Measurements from ENCODE around the gene NMNAT2. TPM values are rescaled to one million over a fixed set of nuclear protein-coding genes. Genes with fewer than 3 reads are reported as not detected.

Gene NMNAT2
- total RNA-seq, 1 donor from 2014 or later = 0.49 TPM

DNA sequence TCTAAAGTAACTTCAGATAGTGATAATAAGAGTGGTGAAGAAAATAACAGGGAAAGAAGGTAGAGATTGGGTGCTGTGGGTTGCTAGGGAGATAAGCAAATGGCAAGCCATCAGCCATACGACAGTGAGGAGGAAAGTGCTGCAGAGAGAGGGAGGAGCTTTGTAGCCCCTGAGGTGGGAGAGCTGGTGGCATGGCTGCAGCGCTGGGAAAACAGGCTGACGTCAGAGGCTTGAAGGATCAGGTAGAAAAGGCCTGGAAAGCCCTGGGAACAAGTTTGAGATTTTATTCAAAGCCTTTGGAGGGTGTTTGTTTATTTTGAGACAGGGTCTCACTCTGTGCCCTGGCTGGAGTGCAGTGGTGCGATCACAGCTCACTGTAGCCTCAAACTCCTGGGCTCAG lies 109.5 kb downstream of the NMNAT2 start:
- no peak overlapping the region for H3K4me3 ChIP-seq

DNA sequence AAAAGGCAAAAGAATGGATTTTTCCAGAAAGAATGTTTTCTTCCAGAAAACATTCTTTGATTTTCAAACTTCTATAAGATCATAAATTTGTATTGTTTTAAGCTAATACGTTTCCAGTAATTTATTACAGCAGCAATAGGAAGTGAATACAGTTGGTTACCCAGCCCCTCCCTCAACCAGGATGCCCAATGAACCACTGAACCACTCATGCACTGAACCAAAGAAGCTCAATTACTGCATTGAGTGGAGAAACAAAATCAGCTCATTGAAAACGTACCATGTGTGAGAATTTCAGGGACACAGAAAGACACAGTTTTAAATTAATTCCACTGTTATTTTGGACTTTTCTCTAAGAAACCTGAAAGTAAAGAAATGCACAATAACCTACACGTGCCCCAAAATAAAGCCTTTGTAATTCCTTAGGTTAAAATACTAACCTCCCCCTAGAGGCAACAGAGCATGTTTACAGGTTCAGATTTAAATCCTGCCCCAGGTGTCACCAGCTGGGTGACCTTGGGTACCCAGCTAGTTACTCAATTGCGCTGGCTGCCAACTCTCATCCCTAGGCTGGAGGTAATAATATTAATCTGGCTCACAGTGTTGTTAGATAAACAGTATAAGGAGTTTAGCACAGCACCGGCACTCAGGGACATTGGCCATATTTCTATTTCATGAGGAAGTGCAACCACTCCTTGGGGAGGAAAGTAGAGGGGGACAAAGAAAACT lies 111.7 kb downstream of the NMNAT2 start:
- H3K4me1 ChIP-seq = peaks cover 16% of the 10 kb centered on the region
- peak overlapping the region; percentile 29 for H3K27ac Mint-ChIP-seq

More for the DNA sequence above, 109.5 kb downstream of the NMNAT2 start:
- Histone ChIP-seq H3K27me3 (no peaks in the 10 kb centered on the region), H3K36me3 (no peaks in the 10 kb centered on the region), H3K9ac (no peak overlapping the region), H4K20me1 (ENCODE audit: low read depth) (no peaks in the 10 kb centered on the region), H3K4me2 (no peak overlapping the region), H3K79me2 (ENCODE audit: low read depth) (no peaks in the 10 kb centered on the region), H3K9me3 (ENCODE audit: low read depth) (no peaks in the 10 kb centered on the region), H3F3A (ENCODE audit: low read depth) (no peaks in the 10 kb centered on the region), H2AFZ (replicated peaks) (no peak overlapping the region), H3K27ac (no peak overlapping the region), H3K4me1 (peaks cover 20% of the 10 kb centered on the region)
- Mint-ChIP-seq H3K4me1 (peaks cover 33% of the 10 kb centered on the region), H3K4me3 (no peak overlapping the region), H3K27ac (no peak overlapping the region), H3K9me3 (peaks cover 5% of the 10 kb centered on the region), H3K27me3 (ENCODE audit: insufficient read depth, low read depth) (peaks cover 10% of the 10 kb centered on the region), H3K36me3 (peaks cover 3% of the 10 kb centered on the region)
- DNase-seq (ENCODE audit: low spot score) = no peak
- TF ChIP-seq EZH2phosphoT487 (IDR thresholded peaks at IDR 0.05) (no peak), EZH2 (IDR thresholded peaks at IDR 0.05) (no peak)
- TF ChIP-seq, protein P1, sequence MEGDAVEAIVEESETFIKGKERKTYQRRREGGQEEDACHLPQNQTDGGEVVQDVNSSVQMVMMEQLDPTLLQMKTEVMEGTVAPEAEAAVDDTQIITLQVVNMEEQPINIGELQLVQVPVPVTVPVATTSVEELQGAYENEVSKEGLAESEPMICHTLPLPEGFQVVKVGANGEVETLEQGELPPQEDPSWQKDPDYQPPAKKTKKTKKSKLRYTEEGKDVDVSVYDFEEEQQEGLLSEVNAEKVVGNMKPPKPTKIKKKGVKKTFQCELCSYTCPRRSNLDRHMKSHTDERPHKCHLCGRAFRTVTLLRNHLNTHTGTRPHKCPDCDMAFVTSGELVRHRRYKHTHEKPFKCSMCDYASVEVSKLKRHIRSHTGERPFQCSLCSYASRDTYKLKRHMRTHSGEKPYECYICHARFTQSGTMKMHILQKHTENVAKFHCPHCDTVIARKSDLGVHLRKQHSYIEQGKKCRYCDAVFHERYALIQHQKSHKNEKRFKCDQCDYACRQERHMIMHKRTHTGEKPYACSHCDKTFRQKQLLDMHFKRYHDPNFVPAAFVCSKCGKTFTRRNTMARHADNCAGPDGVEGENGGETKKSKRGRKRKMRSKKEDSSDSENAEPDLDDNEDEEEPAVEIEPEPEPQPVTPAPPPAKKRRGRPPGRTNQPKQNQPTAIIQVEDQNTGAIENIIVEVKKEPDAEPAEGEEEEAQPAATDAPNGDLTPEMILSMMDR (IDR thresholded peaks at IDR 0.05) = no peak

DNA sequence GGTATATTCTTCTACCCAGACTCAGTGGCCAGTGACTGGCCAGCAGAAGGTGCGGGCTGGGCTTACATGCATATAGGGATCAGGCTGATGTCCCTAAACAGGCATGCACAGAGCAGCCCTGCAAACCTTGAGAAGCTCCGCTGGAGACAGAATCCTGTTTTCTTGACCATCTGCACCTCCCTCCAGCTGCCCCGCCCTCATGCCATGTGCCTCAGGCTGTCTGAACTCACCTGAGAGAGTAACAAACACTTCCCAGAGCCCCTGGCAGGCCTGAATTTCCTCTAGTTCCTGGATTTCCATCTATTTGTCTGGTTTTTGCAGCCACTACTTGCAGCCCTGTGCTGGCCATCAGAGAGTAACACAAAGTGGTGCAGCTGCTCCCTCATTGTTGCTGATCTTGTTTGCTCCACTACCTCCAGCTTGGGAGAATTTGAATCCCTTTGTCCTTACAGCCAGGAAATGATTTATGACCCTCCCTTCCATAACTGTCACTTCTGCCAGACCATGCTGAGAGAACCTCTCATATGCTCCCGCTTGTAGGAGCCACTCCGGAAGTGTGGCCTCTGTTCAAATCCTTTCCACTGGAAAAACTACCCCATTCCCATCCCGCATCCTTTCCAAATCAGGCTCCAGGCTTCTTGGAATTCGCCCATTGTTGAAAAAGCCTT lies 113.6 kb downstream of the NMNAT2 start:
- Histone ChIP-seq H3K27me3 (no peaks in the 10 kb centered on the region), H3K9ac (no peak overlapping the region), H3K4me3 (no peak overlapping the region), H3K4me2 (no peak overlapping the region), H3K4me1 (peaks cover 16% of the 10 kb centered on the region), H3K36me3 (no peaks in the 10 kb centered on the region), H4K20me1 (ENCODE audit: low read depth) (no peaks in the 10 kb centered on the region), H3K9me3 (ENCODE audit: low read depth) (no peaks in the 10 kb centered on the region), H3K79me2 (ENCODE audit: low read depth) (no peaks in the 10 kb centered on the region), H3F3A (ENCODE audit: low read depth) (no peaks in the 10 kb centered on the region), H2AFZ (replicated peaks) (peak overlapping the region; percentile 65), H3K27ac (no peak overlapping the region)
- DNase-seq (ENCODE audit: low spot score) = no peak
- H3K27me3 Mint-ChIP-seq (ENCODE audit: insufficient read depth, low read depth) = peaks cover 7% of the 10 kb centered on the region
- peaks cover 19% of the 10 kb centered on the region for H3K4me1 Mint-ChIP-seq
- peaks cover 4% of the 10 kb centered on the region for H3K9me3 Mint-ChIP-seq
- peaks cover 3% of the 10 kb centered on the region for H3K36me3 Mint-ChIP-seq
- no peak overlapping the region for H3K27ac Mint-ChIP-seq
- no peak overlapping the region for H3K4me3 Mint-ChIP-seq
- TF ChIP-seq, protein P1 (IDR thresholded peaks at IDR 0.05) = no peak
- TF ChIP-seq EZH2phosphoT487 (IDR thresholded peaks at IDR 0.05) (no peak), EZH2 (IDR thresholded peaks at IDR 0.05) (no peak)

More for the DNA sequence above, 111.7 kb downstream of the NMNAT2 start:
- Mint-ChIP-seq H3K4me3 (no peak overlapping the region), H3K36me3 (peaks cover 3% of the 10 kb centered on the region), H3K9me3 (peaks cover 5% of the 10 kb centered on the region), H3K4me1 (peaks cover 26% of the 10 kb centered on the region), H3K27me3 (ENCODE audit: insufficient read depth, low read depth) (peaks cover 7% of the 10 kb centered on the region)
- H3K9ac ChIP-seq = no peak overlapping the region
- H3K4me2 ChIP-seq = no peak overlapping the region
- H3K36me3 ChIP-seq = no peaks in the 10 kb centered on the region
- no peaks in the 10 kb centered on the region for H3K79me2 ChIP-seq (ENCODE audit: low read depth)
- DNase-seq (ENCODE audit: low spot score) = peak; percentile 40
- no peaks in the 10 kb centered on the region for H4K20me1 ChIP-seq (ENCODE audit: low read depth)
- TF ChIP-seq, protein P1 (IDR thresholded peaks at IDR 0.05) = peak; percentile 59
- no peak for TF ChIP-seq EZH2 (IDR thresholded peaks at IDR 0.05)
- H2AFZ ChIP-seq (replicated peaks) = no peak overlapping the region
- H3K27me3 ChIP-seq = no peaks in the 10 kb centered on the region
- H3F3A ChIP-seq (ENCODE audit: low read depth) = no peaks in the 10 kb centered on the region
- H3K27ac ChIP-seq = no peak overlapping the region
- H3K4me3 ChIP-seq = no peak overlapping the region
- H3K9me3 ChIP-seq (ENCODE audit: low read depth) = no peaks in the 10 kb centered on the region
